ENCODE measurements around the gene CCT5.
A peak's percentile ranks its signal among the peaks of the same experiment; 100 is the strongest.
"Not testable (repeated sequence)": the region's sequence is repeated elsewhere in the genome, so short reads cannot be mapped to it uniquely, and the experiment has no call there.

The CCT5 gene

DNA sequence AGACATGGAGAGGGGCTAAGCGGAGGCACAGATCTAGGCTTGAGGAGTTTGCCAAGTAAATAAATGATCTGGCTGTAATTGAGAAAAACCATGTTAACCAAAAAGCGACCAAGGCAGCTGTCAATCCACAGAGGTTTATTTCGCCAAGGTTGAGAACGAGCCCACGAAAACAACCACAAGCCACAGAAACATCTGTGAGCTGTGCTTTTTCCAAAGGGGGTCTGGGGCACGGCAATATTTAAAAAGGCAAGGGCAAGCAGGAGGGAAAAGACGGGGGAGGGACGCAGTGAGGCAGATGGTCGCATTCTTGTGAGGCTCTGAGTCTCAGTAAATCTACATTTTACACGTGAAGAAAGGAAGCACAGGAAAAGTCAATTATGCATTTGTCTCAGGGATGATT, 25.4 kb downstream of the CCT5 start:
- no peak for DNase-seq (ENCODE audit: extremely low read depth in 1 of 2, low read depth in 1 of 2)

DNA sequence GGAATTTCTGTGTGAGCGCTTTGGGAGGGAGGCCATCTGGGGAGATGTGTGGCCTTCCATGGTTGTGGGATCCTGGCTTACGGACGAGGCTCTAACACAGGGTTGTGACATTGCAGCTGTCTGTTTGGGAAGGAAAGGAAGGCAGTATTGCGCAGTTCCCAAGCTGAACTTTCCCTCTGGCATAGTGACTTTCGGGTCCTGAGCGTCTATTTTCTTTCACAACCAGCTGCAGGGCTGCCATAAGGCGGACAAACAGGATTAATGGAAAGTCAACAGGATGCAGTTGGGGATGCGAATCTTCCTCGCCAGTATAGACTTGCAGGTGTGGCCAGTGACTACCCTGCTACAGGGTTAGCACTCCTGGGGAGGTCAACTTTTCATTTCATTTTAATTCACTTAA, 25.9 kb downstream of the CCT5 start:
- DNase-seq (ENCODE audit: extremely low read depth in 1 of 2, low read depth in 1 of 2), result no peak

DNA sequence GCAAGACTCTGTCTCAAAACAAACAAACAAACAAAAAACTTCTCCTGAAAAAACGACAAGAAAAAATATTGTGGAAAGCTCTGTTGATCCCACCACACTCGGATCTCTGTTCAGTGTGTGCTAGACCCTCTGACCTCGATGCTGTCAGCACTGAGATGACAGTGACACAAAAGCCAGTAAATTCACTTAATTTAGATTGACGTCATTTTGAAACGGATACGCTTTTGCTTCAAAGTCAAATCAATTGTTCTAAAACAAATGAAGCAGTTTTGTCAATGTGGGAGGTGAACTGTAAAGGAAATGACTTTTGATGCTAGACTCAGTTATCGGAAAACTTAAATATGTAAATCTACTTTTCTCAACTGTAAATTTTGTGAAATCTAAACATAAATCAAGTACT, 26.6 kb downstream of the CCT5 start:
- no peak for DNase-seq (ENCODE audit: extremely low read depth in 1 of 2, low read depth in 1 of 2)

DNA sequence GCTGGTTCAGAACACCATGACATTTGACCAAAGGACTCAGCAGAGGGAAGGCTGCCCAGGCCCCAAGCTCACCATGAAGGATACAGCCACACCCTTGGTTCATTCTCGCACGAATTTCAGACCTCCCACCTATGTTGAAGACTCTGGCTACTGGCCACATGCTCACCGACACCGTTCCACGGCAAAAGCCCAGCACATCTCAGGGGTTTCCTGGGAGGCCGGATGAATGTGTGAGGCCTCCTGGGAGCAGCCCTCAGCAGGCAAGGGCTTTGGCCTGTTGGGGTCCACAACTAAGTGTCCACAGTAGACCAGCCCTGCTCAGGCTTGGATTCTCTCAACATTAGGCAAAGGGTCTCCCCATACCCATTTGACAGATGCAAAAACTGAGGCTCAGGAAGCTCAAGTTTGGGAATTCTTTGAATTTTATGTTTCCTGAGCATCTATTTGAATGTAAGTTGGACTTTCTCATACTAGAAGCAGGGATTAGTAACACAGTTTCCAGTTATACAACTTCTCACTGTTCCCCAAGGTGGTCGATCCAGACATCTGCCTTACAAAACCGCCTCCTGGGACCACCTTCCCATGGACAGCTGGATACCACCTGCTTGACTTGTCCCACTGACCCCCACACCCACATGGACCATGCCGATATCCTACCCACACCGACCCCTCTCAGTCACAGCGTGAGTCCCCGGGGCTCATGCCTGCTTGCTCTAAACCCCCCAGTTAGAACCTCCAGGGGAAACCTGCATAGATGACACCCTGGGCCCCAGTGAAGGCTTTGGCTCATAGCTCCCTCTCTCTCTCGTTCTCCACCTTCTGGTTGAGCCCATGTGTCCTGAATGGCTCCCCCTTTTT, 27.9 kb downstream of the CCT5 start:
- DNase-seq (ENCODE audit: extremely low read depth in 1 of 2, low read depth in 1 of 2), result no peak

DNA sequence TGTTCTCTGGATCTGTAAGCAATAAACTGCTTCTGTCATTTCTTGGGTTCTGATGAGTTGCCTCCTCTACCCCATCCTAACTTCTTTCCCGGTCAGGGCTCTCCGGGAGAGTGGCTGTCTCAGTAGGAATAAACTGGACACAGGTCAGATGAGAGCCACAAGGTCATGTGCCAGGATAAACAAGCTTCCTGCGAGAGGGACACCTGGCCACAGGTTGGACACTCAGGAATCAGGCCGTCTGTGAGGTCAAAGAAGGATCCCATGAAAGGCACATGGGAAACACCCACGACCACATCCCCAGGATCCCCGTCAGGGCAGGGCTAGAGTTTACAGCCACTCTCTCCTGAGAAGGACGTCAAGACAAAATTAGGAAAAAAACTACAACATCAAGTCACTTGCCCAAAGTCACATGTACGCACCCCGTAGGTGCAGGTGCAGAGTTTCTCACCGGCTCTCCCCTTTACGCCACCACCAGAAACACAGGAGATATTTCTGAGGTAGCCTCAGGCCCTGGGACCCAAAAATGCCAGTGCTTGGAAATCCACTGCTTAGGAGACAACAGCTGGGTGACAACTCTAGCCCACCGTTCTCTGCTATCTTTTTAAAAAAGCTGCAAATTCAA, 28.7 kb downstream of the CCT5 start:
- no peak for DNase-seq (ENCODE audit: extremely low read depth in 1 of 2, low read depth in 1 of 2)

DNA sequence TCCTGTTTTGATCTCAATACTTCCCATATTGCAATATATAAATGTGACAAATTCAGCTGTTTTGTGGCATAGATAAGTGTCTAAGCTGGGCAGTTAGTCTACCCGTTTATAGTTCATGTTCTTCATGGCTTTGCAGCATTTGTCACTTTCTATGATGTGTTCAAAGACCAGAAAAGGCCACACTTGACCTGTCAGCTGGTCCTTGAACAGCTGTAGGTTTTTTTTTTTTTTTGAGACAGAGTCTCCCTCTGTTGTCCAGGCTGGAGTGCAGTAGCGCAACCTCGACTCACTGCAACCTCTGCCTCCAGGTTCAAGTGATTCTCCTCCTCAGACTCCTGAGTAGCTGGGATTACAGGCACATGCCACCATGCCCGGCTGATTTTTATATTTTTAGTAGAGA, 29.2 kb downstream of the CCT5 start:
- DNase-seq (ENCODE audit: extremely low read depth in 1 of 2, low read depth in 1 of 2), result no peak

DNA sequence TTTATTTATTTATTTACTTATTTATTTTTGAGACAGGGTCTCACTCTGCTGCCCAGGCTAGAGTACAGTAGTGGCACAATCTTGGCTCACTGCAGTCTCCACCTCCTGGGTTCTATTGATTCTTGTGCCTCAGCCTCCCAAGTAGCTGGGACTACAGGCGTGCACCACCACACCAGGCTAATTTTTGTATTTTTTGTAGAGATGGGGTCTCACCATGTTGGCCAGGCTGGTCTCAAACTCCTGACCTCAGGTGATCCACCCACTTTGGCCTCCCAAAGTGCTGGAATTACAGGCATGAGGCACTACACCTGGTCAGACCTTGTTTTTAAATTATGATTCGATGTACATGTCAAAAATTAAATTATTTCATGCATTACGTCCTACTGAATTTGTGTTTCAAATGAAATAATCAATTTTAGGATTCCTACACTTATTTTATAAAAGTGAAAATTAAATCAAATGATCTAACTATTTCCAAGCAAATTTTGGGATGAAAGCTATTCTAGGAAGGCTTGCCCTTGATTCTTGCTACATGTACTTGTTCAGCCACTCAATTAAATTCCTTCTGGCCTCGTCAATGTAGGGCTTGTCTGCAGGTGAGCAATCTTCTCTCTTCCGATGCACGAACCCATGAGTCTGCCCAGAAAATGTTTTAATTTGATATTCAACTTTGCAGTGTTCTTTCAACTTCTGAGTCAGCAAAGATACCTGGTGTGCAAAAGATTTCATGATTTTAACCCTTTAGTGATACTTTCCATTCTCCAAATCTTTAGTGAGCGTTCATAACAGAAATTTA, 30.0 kb downstream of the CCT5 start:
- DNase-seq (ENCODE audit: extremely low read depth in 1 of 2, low read depth in 1 of 2), result no peak

DNA sequence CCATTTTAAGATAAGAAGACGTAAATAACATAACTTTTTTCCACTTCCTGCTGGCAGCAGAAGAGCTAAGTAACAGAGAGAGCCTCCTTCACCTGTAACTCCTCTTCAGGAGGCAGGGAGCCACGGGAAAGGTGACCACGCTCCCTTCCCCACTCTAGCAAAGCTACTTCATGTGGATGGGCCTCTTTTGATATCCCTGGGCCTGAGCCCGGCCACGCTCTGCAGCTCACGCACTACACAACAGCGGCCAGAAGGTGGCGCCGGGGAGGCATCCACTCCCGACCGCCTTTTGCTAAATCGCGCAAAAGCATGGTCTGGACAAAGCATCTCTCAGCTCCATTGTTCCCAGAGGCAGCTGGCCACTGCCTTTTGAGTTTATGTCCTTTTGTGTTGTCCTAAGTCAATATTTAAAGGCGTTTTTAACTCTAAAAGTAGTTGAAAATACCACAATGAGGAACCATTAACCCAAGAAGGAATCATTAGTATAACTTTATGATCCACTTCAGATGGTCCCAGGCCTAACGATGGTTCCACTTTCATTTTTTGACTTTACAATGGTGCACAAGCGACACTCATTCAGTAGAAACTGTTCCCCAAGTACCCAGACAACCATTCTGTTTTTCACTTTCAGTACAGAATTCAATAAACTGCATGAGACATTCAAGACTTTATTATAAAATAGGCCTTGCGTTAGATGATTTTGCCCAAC, 34.0 kb downstream of the CCT5 start:
- peak; percentile 42 to 68 for DNase-seq (ENCODE audit: extremely low read depth in 1 of 2, low read depth in 1 of 2)

DNA sequence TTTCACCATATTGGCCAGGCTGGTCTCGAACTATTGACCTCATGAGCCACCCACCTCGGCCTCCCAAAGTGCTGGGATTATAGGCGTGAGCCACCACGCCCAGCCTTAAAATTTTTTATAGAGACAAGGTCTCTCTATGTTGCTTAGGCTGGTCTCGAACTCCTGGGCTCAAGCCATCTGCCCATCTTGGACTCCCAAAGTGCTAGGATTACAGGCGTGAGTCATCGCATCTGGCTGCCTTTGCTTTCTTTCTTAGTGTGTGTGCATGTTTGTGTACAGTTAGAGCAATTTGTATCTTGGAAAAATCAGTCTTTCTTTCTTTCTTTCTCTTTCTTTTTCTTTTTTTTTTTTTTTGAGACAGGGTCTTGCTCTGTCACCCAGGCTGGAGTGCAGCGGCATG, 35.3 kb downstream of the CCT5 start:
- not testable (repeated sequence) for DNase-seq (ENCODE audit: extremely low read depth in 1 of 2, low read depth in 1 of 2)

DNA sequence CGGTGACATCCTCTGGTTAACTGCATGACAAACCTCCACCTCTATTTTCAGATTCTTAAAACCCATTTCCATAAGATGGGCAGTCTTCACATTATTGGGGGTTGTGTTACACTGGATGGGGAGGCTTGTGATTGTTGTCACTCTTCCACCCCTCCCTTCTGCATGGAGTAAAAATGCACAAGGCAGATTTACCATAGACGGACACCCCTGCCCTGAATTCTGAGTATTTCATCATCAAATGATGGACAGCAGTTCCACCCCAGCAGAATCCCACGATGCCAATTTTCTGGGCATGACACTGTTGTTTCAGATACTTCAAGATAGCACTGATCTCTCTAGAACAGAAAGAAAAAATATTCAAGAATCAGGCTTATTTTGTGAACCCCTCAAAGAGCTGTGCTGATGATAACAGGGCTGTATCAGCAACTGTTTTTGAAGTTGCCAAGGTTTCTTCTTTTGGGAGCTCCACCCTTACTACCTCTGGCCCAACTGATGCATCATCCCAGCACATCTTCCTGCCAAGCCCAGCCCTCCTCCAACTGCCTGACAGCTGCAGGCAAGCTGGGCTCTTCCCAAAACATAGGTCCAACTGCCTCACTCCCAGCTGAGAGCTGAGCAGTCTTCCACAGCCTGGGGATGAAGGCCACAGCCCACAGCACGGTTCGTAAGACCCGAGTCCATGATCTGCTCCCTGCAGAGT, 36.2 kb downstream of the CCT5 start:
- no peak for DNase-seq (ENCODE audit: extremely low read depth in 1 of 2, low read depth in 1 of 2)

DNA sequence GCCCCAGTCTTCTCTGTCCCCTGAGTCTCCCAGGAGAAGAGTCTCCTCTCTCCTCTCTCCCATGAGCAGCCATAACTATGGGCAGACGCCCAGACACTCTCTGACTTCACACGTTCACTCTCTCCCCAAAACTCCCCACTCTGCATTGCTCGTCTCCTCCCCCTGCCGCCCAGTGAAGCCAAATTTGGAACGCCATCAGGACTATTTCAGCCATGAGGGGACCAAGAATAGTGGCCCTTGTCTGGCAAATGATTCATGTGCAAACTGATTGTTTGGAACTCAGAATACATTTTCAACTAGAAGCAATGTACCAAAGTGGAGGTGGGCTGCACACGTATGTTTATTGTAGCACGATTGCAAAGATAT, 36.8 kb downstream of the CCT5 start:
- no peak for DNase-seq (ENCODE audit: extremely low read depth in 1 of 2, low read depth in 1 of 2)

DNA sequence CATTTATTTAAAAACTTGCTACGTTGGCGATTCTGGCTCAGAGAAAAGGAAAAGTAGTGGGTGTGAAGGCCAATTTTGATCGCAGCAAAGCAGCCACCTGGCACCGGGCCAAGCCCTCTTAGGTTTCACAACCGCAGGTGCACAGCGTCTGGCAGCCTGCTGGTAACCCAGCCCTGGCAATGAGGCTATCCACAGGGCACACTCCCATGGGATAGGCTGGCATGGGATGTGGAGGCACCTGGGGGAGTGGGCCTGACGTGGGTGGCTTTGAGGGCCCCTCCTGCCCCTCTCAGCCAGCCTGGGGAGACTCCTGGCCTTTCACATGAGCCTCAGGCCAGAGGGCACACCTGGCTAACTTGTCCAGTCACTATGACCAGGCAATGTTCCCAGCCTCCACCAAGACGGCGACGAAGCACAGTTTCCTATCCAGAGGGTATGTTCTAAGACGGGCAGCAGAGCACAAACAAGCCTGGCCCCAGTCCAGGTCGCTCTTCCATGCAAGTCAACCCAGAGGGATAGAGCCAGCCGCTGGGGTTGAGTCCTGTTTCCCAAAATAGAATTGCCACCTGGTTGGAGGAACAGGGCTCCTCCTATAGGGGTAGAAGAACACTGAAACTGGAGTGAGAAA, 38.6 kb downstream of the CCT5 start:
- peak in 1 of 2 donors; percentile 2 for DNase-seq (ENCODE audit: extremely low read depth in 1 of 2, low read depth in 1 of 2)

DNA sequence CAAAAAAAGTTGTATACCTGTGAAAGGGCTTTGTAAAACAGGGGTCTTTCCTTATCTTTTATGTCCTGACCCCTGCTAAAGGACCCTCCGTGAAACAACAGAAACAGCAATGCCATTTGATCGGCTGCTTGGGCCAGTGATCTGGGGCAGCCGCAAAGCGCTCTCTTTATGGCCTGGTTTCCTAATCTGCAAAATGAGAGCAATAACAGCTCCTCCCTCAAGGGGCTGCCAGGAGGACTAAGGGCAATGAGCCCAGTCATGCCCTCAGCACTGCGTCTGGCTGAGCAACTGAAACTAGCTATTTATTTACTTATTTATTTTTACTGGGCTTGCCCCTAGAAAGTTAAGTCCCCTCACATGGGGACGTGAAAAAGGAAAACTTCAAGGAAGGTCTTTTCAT, 39.3 kb downstream of the CCT5 start:
- no peak for DNase-seq (ENCODE audit: extremely low read depth in 1 of 2, low read depth in 1 of 2)

DNA sequence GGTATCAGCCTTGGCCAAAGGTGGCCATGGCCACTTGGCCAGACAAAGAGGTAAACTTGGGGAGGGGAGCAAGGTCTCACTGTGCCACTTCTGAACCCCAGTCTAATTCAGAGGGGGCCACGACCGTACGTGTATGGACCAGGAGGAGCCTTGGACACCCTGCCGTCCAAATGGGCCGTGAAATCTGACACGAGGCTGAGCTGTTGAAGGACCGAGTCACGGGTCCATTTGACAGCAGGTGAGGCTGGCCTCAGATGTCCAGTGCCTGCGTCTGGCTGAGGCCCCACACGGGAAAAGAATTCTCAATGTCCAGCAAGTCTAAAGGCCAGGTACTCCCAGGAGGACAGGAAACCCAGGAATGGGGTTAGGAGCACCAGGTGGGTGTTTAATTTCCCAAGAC, 39.9 kb downstream of the CCT5 start:
- no peak for DNase-seq (ENCODE audit: extremely low read depth in 1 of 2, low read depth in 1 of 2)

DNA sequence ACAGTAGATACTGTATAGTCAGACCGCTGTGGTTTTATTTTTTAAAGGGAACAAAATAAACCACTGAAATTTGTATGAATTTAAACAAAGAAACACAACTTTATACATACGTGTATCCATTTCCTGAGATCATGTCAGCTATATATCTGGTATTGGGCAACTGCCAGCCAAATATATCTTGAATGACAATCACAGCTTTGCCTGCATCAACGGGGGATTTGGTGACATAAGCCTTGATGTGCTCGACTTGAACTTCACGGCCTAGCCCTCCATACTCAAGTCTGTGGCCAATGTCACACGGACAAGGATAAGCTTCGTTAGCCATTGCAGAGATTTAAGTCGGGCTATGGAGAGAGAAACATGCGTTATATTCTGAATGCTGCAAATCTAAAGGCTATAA, 40.4 kb downstream of the CCT5 start:
- DNase-seq (ENCODE audit: extremely low read depth in 1 of 2, low read depth in 1 of 2), result no peak

DNA sequence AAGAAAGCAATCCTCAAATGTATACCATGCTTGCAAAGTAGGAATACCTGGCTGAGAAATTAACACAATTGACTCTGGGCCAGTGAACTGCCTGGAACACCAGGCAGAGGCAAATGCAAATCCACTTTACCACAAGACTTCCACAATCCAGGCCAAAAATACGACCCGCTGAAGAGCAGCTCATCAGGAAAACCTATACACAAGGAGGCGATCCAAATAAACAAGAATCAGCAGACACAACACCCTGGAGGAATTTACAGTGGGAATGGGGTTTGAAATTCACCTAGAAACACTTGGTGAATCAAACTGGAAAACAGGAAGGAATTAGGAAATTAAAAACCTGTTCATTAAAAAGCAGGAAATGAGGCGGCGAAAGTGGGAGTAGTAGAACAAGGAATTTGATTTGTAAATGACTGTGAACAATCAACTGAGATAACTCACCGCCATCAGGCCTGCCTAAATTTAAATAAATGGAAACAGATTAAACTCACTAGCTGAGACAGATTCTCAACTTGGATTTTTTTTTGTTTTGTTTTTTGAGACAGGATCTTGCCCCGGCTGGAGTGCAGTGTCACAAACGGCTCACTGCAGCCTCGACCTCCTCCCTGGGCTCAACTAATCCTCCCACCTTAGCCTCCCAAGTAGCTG, 41.7 kb downstream of the CCT5 start:
- DNase-seq (ENCODE audit: extremely low read depth in 1 of 2, low read depth in 1 of 2), result no peak

DNA sequence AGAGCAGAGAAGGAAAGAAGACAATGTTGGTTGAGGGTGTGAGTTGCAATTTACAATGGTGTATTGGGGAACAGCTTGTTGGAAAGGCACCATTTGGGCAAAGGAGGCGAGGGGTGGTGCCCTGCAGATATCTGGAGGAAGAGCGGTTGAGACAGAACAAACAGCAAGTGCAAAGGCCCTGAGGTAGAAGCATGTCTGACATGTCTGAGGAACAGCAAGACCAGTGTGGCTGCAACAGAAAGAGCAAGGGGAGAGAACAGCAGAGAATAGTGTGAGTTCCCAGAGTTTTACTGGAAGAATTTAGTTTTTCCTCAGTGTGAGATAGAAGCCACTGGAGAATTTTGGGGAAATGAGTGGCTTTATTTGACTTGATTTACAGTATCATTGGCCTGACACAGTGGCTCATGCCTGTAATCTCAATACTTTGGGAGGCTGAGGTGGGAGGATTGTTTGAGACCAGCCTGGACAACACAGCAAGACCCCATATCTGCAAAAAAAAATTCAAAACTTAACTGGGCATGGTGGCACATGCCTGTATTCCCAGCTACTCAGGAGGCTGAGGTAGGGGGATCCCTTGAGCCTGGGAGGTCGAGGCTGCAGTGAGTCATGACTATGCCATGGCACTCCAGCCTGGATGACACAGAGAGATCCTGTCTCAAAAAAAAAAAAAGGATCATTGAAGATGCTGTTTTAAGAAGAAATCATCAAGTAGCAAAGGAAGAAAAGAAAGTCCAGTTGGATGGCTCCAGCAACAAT, 44.0 kb downstream of the CCT5 start:
- DNase-seq (ENCODE audit: extremely low read depth in 1 of 2, low read depth in 1 of 2), result no peak

DNA sequence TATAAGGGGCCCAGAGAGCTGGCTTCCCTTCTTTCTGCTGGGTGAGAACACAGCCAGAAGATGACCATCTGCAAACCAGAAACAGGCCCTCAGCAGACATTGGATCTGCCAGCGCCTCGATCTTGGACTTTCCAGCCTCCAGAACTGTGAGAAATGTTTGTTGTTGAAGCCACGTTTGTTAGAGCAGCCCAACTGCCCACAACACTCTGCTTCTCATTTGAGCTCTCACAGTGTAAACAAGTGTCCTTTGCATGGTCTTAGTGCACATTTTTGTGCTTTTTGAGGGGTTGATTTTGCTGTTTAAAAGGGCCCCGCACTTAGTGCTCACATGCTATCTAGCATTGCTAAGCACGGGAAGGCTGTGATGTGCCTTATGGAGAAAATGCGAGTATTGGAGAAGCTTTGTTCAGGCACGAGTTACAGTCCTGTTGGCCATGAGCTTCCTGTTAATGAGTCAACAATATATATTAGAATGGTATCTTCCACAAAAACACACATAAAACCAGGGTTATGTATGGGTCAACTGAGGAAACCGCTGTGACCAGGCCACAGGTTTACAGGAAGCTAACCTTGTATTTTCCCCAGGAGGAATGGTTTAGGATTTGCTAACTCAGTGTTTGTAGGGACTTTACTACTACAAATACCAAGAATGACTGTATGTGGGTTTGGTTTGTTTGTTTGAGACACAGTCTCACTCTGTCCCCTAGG, 45.7 kb downstream of the CCT5 start:
- no peak for DNase-seq (ENCODE audit: extremely low read depth in 1 of 2, low read depth in 1 of 2)
